H1 (cell line): ENCODE measurements around the gene MAPKAP1. TPM values are rescaled to one million over a fixed set of nuclear protein-coding genes. Genes with fewer than 3 reads are reported as not detected.

Source experiments
- CTCF ChIA-PET: fragments of 300-600 bp; sonication (Branson Sonifier 250); formaldehyde crosslinking; loops from one replicate; lab custom pipeline; 2021; ENCODE audit not compliant: partially characterized antibody; lab: Charles Lee
- POLR2A ChIA-PET: fragments of 300-600 bp; sonication (Branson Sonifier 250); formaldehyde crosslinking; loops from one replicate; lab custom pipeline; 2021; ENCODE audit warnings: inconsistent platforms; ENCODE audit not compliant: partially characterized antibody; lab: Charles Lee
- DNase-seq, 2 experiments: peaks; one replicate each; pipeline versions ENCODE4 v3.0.0 to v3.0.0-alpha.2; 2010 to 2022; ENCODE audit warnings: low spot score in 2 of 2, low read depth in 1 of 2, mixed read lengths in 1 of 2
- FAIRE-seq: peaks from 2 replicates; lab custom pipeline; 2011; peaks lifted over from hg19 to GRCh38; lab: Jason Lieb, UNC
- H2AFZ ChIP-seq: 2 replicates; pipeline ENCODE4 v1.8.1; 2012; ENCODE audit warnings: low read length, inconsistent platforms
- H2AK5ac ChIP-seq: 2 replicates; pipeline ENCODE4 v1.6.1; 2013; ENCODE audit warnings: low read depth, low read length
- H2BK120ac ChIP-seq: replicated peaks from 2 replicates; pipeline ENCODE3; 2013; ENCODE audit warnings: low read depth, low read length, inconsistent platforms
- H2BK12ac ChIP-seq: 2 replicates; pipeline ENCODE4 v1.6.1; 2013; ENCODE audit warnings: low read depth, low read length
- H2BK15ac ChIP-seq: 2 replicates; pipeline ENCODE4 v1.6.1; 2013; ENCODE audit warnings: low read length
- H2BK20ac ChIP-seq: 2 replicates; pipeline ENCODE4 v1.6.1; 2013; ENCODE audit warnings: low read length
- H2BK5ac ChIP-seq: 2 replicates; pipeline ENCODE4 v1.6.1; 2013; ENCODE audit warnings: low read depth, low read length
- H3K14ac ChIP-seq: 2 replicates; pipeline ENCODE4 v1.6.1; 2013; ENCODE audit warnings: inconsistent platforms; ENCODE audit not compliant: insufficient read length
- H3K18ac ChIP-seq: 2 replicates; pipeline ENCODE4 v1.6.1; 2013; ENCODE audit warnings: low read length; ENCODE audit errors: extremely low read depth
- H3K23ac ChIP-seq: 2 replicates; pipeline ENCODE4 v1.6.1; 2013; ENCODE audit warnings: inconsistent platforms; ENCODE audit not compliant: insufficient read length
- H3K23me2 ChIP-seq: 2 replicates; pipeline ENCODE4 v1.6.1; 2013; ENCODE audit warnings: low read depth, low read length
- H3K27ac ChIP-seq: 2 replicates; pipeline ENCODE4 v1.6.1; 2011; ENCODE audit warnings: low read depth, low read length, inconsistent platforms
- H3K27me3 ChIP-seq, 4 experiments: replicated peaks in 1 of 4; 1 replicate in 1 of 4; 2 replicates in 3 of 4; pipeline versions ENCODE4 v1.6.1 to v1.8.1; 2011 to 2013; ENCODE audit warnings: low read length in 3 of 4, mild to moderate bottlenecking in 3 of 4, inconsistent platforms in 2 of 4, mixed read lengths in 2 of 4, moderate library complexity in 1 of 4; ENCODE audit not compliant: control insufficient read depth in 3 of 4, insufficient read depth in 3 of 4; ENCODE audit errors: extremely low read depth in 1 of 4
- H3K36me3 ChIP-seq, 4 experiments: 2 replicates each; pipeline versions ENCODE4 v1.6.1 to v1.8.1; 2011 to 2013; ENCODE audit warnings: mild to moderate bottlenecking in 4 of 4, low read length in 3 of 4, moderate library complexity in 2 of 4, control low read depth in 1 of 4, inconsistent platforms in 1 of 4; ENCODE audit not compliant: insufficient read depth in 4 of 4, control insufficient read depth in 2 of 4
- H3K4ac ChIP-seq: replicated peaks from 2 replicates; pipeline ENCODE3; 2013; ENCODE audit warnings: low read length, low read depth, mixed read lengths, inconsistent platforms; ENCODE audit not compliant: insufficient read length
- H3K4me1 ChIP-seq, 4 experiments: replicated peaks in 1 of 4; 1 replicate in 1 of 4; 2 replicates in 3 of 4; pipeline versions ENCODE4 v1.6.1 to v1.8.1; 2011 to 2013; ENCODE audit warnings: low read length in 3 of 4, inconsistent platforms in 2 of 4, mixed read lengths in 1 of 4; ENCODE audit not compliant: insufficient read depth in 4 of 4, control insufficient read depth in 3 of 4
- H3K4me2 ChIP-seq, 2 experiments: 2 replicates each; pipeline versions ENCODE4 v1.6.1 to v1.8.1; 2011 to 2013; ENCODE audit warnings: low read depth in 2 of 2, low read length in 2 of 2, control low read depth in 1 of 2, inconsistent platforms in 1 of 2, mild to moderate bottlenecking in 1 of 2; ENCODE audit not compliant: insufficient read depth in 1 of 2
- H3K4me3 ChIP-seq, 4 experiments: fragments of 200-600, 300-600 bp in 1 of 4; sonication (generic), shearing (Covaris generic), sonication (Bioruptor Twin) in 1 of 4; 2 replicates each; pipeline versions ENCODE4 v1.5.1 to v1.8.1; 2011 to 2016; ENCODE audit warnings: low read length in 4 of 4, low read depth in 3 of 4, control low read depth in 2 of 4, inconsistent platforms in 2 of 4, mild to moderate bottlenecking in 2 of 4, mixed read lengths in 1 of 4, moderate library complexity in 1 of 4; ENCODE audit not compliant: insufficient read depth in 2 of 4; ENCODE audit errors: extremely low read depth in 1 of 4
- H3K56ac ChIP-seq: replicated peaks from 2 replicates; pipeline ENCODE3; 2013; ENCODE audit warnings: low read depth, mild to moderate bottlenecking, mixed read lengths, low read length, inconsistent platforms; ENCODE audit not compliant: insufficient read length
- H3K79me1 ChIP-seq: 2 replicates; pipeline ENCODE4 v1.6.1; 2013; ENCODE audit warnings: low read depth, low read length, control low read depth
- H3K79me2 ChIP-seq, 2 experiments: 2 replicates each; pipeline versions ENCODE4 v1.6.1 to v1.8.1; 2012 to 2013; ENCODE audit warnings: low read length in 2 of 2, mild to moderate bottlenecking in 2 of 2, inconsistent platforms in 1 of 2; ENCODE audit not compliant: insufficient read depth in 2 of 2, control insufficient read depth in 1 of 2
- H3K9ac ChIP-seq, 4 experiments: replicated peaks in 1 of 4; 1 replicate in 1 of 4; 2 replicates in 3 of 4; pipeline versions ENCODE4 v1.6.1 to v1.8.1; 2011 to 2013; ENCODE audit warnings: low read depth in 3 of 4, low read length in 3 of 4, control low read depth in 2 of 4, mild to moderate bottlenecking in 2 of 4, moderate library complexity in 2 of 4, inconsistent platforms in 1 of 4; ENCODE audit errors: extremely low read depth in 1 of 4
- H3K9me3 ChIP-seq, 2 experiments: 2 replicates each; pipeline versions ENCODE4 v1.6.1 to v1.8.1; 2012 to 2013; ENCODE audit warnings: mild to moderate bottlenecking in 2 of 2, moderate library complexity in 2 of 2, control low read depth in 1 of 2, inconsistent platforms in 1 of 2, low read depth in 1 of 2, low read length in 1 of 2, mixed read lengths in 1 of 2; ENCODE audit not compliant: insufficient read depth in 2 of 2
- H4K20me1 ChIP-seq, 2 experiments: replicated peaks in 1 of 2; 2 replicates each; pipeline versions ENCODE3 to v1.8.1; 2011 to 2013; ENCODE audit warnings: inconsistent platforms in 2 of 2, low read length in 2 of 2, mild to moderate bottlenecking in 1 of 2; ENCODE audit not compliant: insufficient read depth in 2 of 2, control insufficient read depth in 1 of 2
- H4K5ac ChIP-seq: 2 replicates; pipeline ENCODE4 v1.6.1; 2013; ENCODE audit warnings: low read length, low read depth, mixed read lengths, inconsistent platforms; ENCODE audit not compliant: insufficient read length
- H4K8ac ChIP-seq: 2 replicates; pipeline ENCODE4 v1.8.0; 2013; ENCODE audit warnings: mild to moderate bottlenecking, moderate library complexity, low read length, inconsistent platforms; ENCODE audit not compliant: insufficient read depth; ENCODE audit errors: extremely low read depth
- H4K91ac ChIP-seq: replicated peaks from 2 replicates; pipeline ENCODE3; 2013; ENCODE audit warnings: low read length, mixed read lengths, inconsistent platforms; ENCODE audit not compliant: insufficient read length
- CHD1 ChIP-seq: IDR thresholded peaks from 2 replicates; pipeline ENCODE4 v1.6.1; 2012; ENCODE audit warnings: low read depth, low read length, improper control_type of control experiment
- RAD21 ChIP-seq, 2 experiments: IDR thresholded peaks in 1 of 2; conservative IDR thresholded peaks in 1 of 2; 2 replicates each; pipeline ENCODE4 v1.6.1; 2011; ENCODE audit warnings: low read depth in 2 of 2, low read length in 2 of 2, improper control_type of control experiment in 1 of 2, inconsistent platforms in 1 of 2, mild to moderate bottlenecking in 1 of 2, moderate library complexity in 1 of 2
- WGBS, 2 experiments: shearing (Covaris generic) in 1 of 2; methylation state at CpG; one replicate each; pipeline versions ENCODE4 v1.1.6 to v1.1.7; 2013 to 2015; ENCODE audit warnings: low lambda C conversion rate in 2 of 2, mixed read lengths in 2 of 2, inconsistent platforms in 1 of 2, low coverage in 1 of 2, missing lambda C conversion rate in 1 of 2; ENCODE audit not compliant: insufficient replicate concordance in 2 of 2, insufficient coverage in 1 of 2, insufficient read length in 1 of 2; ENCODE audit errors: extremely low coverage in 1 of 2, missing lambda C conversion rate in 1 of 2; 5-methylcytosine and 5-hydroxymethylcytosine counted together
- polyA plus RNA-seq, 7 experiments: library from polyadenylated mRNA; depleted of rRNA in 3 of 7; stranded (reverse) in 5 of 7; unstranded in 2 of 7; fragments of >200 nt in 5 of 7; fragments of 200-250 nt in 2 of 7; gene quantifications; 1 replicate in 5 of 7; 2 replicates in 1 of 7; 4 replicates in 1 of 7; pipeline versions ENCODE4 v1.2.1 to v1.2.3, GENCODE V29; 2011 to 2013; ENCODE audit warnings: missing spikeins in 2 of 7, mixed read lengths in 2 of 7
- total RNA-seq: library from RNA; stranded (reverse); fragmentation: NEBNext Ultra II Directional; extraction: Animal tissue kit (Norgen Biotek cat#: 25700); gene quantifications from 2 replicates; pipeline ENCODE4 v1.2.1, GENCODE V29; 2021

Gene MAPKAP1
- total and polyA plus RNA-seq, 2 of the 8 experiments (the other 6 are each of a cell fraction or from before 2014, with no cell fraction given): 79.2 to 140 TPM

- FAIRE-seq: no peak
- no peaks in the 10 kb centered on the region for H3K79me1 ChIP-seq
- CTCF ChIA-PET: interaction anchor here (1.1 to 2.2 kb wide), 3 partner anchors 9 to 184 kb away, joined by 4 to 7 read pairs (median 6); no protein-coding TSS in a partner anchor
Observed at GRCh38 chr9:125418404-125418803, 288.6 kb downstream of the MAPKAP1 start.

More at GRCh38 chr9:125418404-125418803, 288.6 kb downstream of the MAPKAP1 start:
- no peak overlapping the region for H3K56ac ChIP-seq
- no peak overlapping the region for H3K14ac ChIP-seq
- no peak overlapping the region for H2BK5ac ChIP-seq
- H2AK5ac ChIP-seq: no peak overlapping the region
- H3K9ac ChIP-seq: no peak overlapping the region
- no peaks in the 10 kb centered on the region for H3K9me3 ChIP-seq
- no peaks in the 10 kb centered on the region; a peak in 1 of 7 replicates for H3K4me1 ChIP-seq
- H3K23me2 ChIP-seq: no peaks in the 10 kb centered on the region
- no peak overlapping the region for H4K8ac ChIP-seq
- no peak overlapping the region for H3K4ac ChIP-seq
- H4K20me1 ChIP-seq: no peaks in the 10 kb centered on the region
- no peak for DNase-seq
- H2AFZ ChIP-seq: no peak overlapping the region
- H2BK20ac ChIP-seq: no peak overlapping the region
- no peak overlapping the region for H3K4me3 ChIP-seq
- WGBS, 2 experiments: 92% methylated on average over 3 of the region's 3 CpGs; no CpG with 5 or more reads in 1 of the 2 experiments
- H2BK120ac ChIP-seq: no peak overlapping the region
- H3K4me2 ChIP-seq: no peak overlapping the region
- H4K5ac ChIP-seq: no peak overlapping the region
- TF ChIP-seq RAD21 (IDR thresholded peaks at IDR 0.05 in 1 of 2, conservative IDR thresholded peaks at IDR 0.05 in 1 of 2; ENCODE audit: low read depth in 2 of 2, low read length in 2 of 2): no peak
- TF ChIP-seq CHD1: no peak
- TF ChIP-seq, all 59 proteins: peak for 0
- H3K18ac ChIP-seq: no peak overlapping the region
- H3K23ac ChIP-seq: no peak overlapping the region
- no peak overlapping the region for H2BK15ac ChIP-seq
- H2BK12ac ChIP-seq: no peak overlapping the region
- H3K79me2 ChIP-seq: no peaks in the 10 kb centered on the region
- POLR2A ChIA-PET: interaction anchor here (0.7 to 1.1 kb wide), 2 partner anchors 10 to 119 kb away, joined by 3 to 4 read pairs; no protein-coding TSS in a partner anchor
- no peak overlapping the region for H4K91ac ChIP-seq
- no peaks in the 10 kb centered on the region for H3K27me3 ChIP-seq
- H3K27ac ChIP-seq: no peak overlapping the region
- H3K36me3 ChIP-seq: no peaks in the 10 kb centered on the region
